HCT116 (cell line): Measurements from ENCODE around the gene SLC25A13. TPM values are rescaled to one million over a fixed set of nuclear protein-coding genes. Genes with fewer than 3 reads are reported as not detected.

Source experiments
- ATAC-seq: fragments of 200-7000 bp; cut with Tn5 transposase; 2 replicates; pipeline ENCODE4 v1.9.1; 2020; ENCODE audit warnings: mild to moderate bottlenecking, moderate library complexity
- BruUV-seq: library from RNA; stranded (reverse); fragments of 400-500 nt; replicated peaks from 2 replicates; lab custom pipeline; 2021; lab: Mats Ljungman, UMichigan
- CTCF ChIA-PET: fragments of 300-600 bp; sonication (Branson Sonifier 250); formaldehyde crosslinking; loops from one replicate; lab custom pipeline; 2021; ENCODE audit warnings: antibody characterized with exemption; lab: Charles Lee
- POLR2A ChIA-PET: fragments of 300-600, 350-600 bp; sonication (Branson Sonifier 250); formaldehyde crosslinking; loops from one replicate; lab custom pipeline; 2021; ENCODE audit warnings: antibody characterized with exemption; lab: Charles Lee
- RAD21 ChIA-PET, 2 experiments: fragments of 300-600 bp; sonication (Branson Sonifier 250); formaldehyde crosslinking; loops; one replicate each; lab custom pipeline; 2023; ENCODE audit warnings: low total read pairs in 2 of 2; ENCODE audit not compliant: uncharacterized antibody in 2 of 2, unreplicated experiment in 2 of 2, low non-redundant PET in 1 of 2; lab: Charles Lee
- DNase-seq: peaks from one replicate; pipeline ENCODE4 v3.0.0-alpha.2; 2010; ENCODE audit warnings: low read depth, low spot score
- H2AFZ ChIP-seq: fragments of 200-600 bp; shearing (Covaris generic), sonication (generic); 2 replicates; pipeline ENCODE4 v1.6.1; 2017; ENCODE audit warnings: low read depth, mixed run types, mixed read lengths, antibody characterized with exemption, low read length; ENCODE audit not compliant: poor library complexity, severe bottlenecking
- H3K27ac ChIP-seq: 2 replicates; pipeline ENCODE4 v1.5.1; 2012; ENCODE audit warnings: low read depth, low read length
- H3K27me3 ChIP-seq: fragments of 200-600 bp; sonication (generic); 2 replicates; pipeline ENCODE4 v1.6.1; 2016; ENCODE audit warnings: mixed run types, low read length, mixed read lengths; ENCODE audit not compliant: insufficient read depth
- H3K36me3 ChIP-seq, 2 experiments: fragments of 200-500 bp in 1 of 2; fragments of 200-600 bp in 1 of 2; sonication (Bioruptor generic) in 1 of 2; sonication (generic) in 1 of 2; 2 replicates each; pipeline versions ENCODE4 v1.5.1 to v1.6.1; 2014 to 2016; ENCODE audit warnings: low read length in 2 of 2, inconsistent platforms in 1 of 2, mixed read lengths in 1 of 2, mixed run types in 1 of 2; ENCODE audit not compliant: insufficient read depth in 2 of 2, control insufficient read depth in 1 of 2
- H3K4me1 ChIP-seq, 2 experiments: fragments of 200-600 bp in 1 of 2; sonication (generic) in 1 of 2; 2 replicates each; pipeline versions ENCODE4 v1.5.1 to v1.6.1; 2012 to 2017; ENCODE audit warnings: low read length in 2 of 2, inconsistent platforms in 1 of 2, mild to moderate bottlenecking in 1 of 2, mixed read lengths in 1 of 2, mixed run types in 1 of 2, moderate library complexity in 1 of 2; ENCODE audit not compliant: insufficient read depth in 2 of 2, control insufficient read depth in 1 of 2
- H3K4me2 ChIP-seq: fragments of 200-600 bp; sonication (generic); 2 replicates; pipeline ENCODE4 v1.6.1; 2017; ENCODE audit warnings: mixed run types, low read length, mixed read lengths
- H3K4me3 ChIP-seq, 2 experiments: fragments of 200-600 bp in 1 of 2; sonication (generic) in 1 of 2; replicated peaks in 1 of 2; 2 replicates each; pipeline ENCODE4 v1.5.1; 2011 to 2016; ENCODE audit warnings: low read length in 2 of 2, control low read depth in 1 of 2, low read depth in 1 of 2, mild to moderate bottlenecking in 1 of 2, mixed read lengths in 1 of 2, mixed run types in 1 of 2
- H3K79me2 ChIP-seq: fragments of 200-600 bp; sonication (generic); 2 replicates; pipeline ENCODE4 v1.6.1; 2017; ENCODE audit warnings: mild to moderate bottlenecking, mixed run types, low read length, moderate library complexity, mixed read lengths; ENCODE audit not compliant: insufficient read depth
- H3K9ac ChIP-seq: fragments of 200-600 bp; sonication (generic); 2 replicates; pipeline ENCODE4 v1.6.1; 2016; ENCODE audit warnings: low read length, mixed read lengths
- H3K9me2 ChIP-seq: fragments of 200-600 bp; sonication (generic), shearing (Covaris generic); 2 replicates; pipeline ENCODE4 v1.6.1; 2017; ENCODE audit warnings: mixed run types, mild to moderate bottlenecking, moderate library complexity; ENCODE audit not compliant: insufficient read depth
- H3K9me3 ChIP-seq, 2 experiments: fragments of 200-500 bp in 1 of 2; fragments of 200-600 bp in 1 of 2; sonication (Bioruptor generic) in 1 of 2; sonication (generic) in 1 of 2; 2 replicates each; pipeline ENCODE4 v1.6.1; 2014 to 2017; ENCODE audit warnings: low read length in 2 of 2, mixed read lengths in 2 of 2, inconsistent platforms in 1 of 2, low read depth in 1 of 2, mild to moderate bottlenecking in 1 of 2, mixed run types in 1 of 2, moderate library complexity in 1 of 2; ENCODE audit not compliant: control insufficient read depth in 1 of 2, insufficient read depth in 1 of 2
- H4K20me1 ChIP-seq: fragments of 200-600 bp; sonication (generic), shearing (Covaris generic); 2 replicates; pipeline ENCODE4 v1.6.1; 2017; ENCODE audit warnings: mixed run types, mild to moderate bottlenecking, moderate library complexity; ENCODE audit not compliant: insufficient read depth
- CTCF ChIP-seq, 3 experiments: fragments of 200-600 bp in 1 of 3; sonication (generic) in 1 of 3; IDR thresholded peaks in 2 of 3; conservative IDR thresholded peaks in 1 of 3; 2 replicates each; pipeline ENCODE4 v1.5.1; 2012 to 2017; ENCODE audit warnings: low read depth in 2 of 3, low read length in 2 of 3, antibody characterized with exemption in 1 of 3, borderline replicate concordance in 1 of 3, control low read depth in 1 of 3, mild to moderate bottlenecking in 1 of 3, mixed read lengths in 1 of 3, mixed run types in 1 of 3, moderate library complexity in 1 of 3; ENCODE audit not compliant: insufficient read depth in 1 of 3
- EZH2phosphoT487 ChIP-seq: fragments of 200-600 bp; IDR thresholded peaks from 2 replicates; pipeline ENCODE4 v1.6.1; 2018; ENCODE audit warnings: antibody characterized with exemption, borderline replicate concordance
- JUND ChIP-seq: IDR thresholded peaks from 2 replicates; pipeline ENCODE4 v1.6.1; 2012
- MAX ChIP-seq: IDR thresholded peaks from 2 replicates; pipeline ENCODE4 v1.6.1; 2012
- POLR2AphosphoS5 ChIP-seq: IDR thresholded peaks from 2 replicates; pipeline ENCODE4 v1.6.1; 2011; ENCODE audit warnings: mild to moderate bottlenecking, low read depth, low read length, moderate library complexity
- RAD21 ChIP-seq: IDR thresholded peaks from 2 replicates; pipeline ENCODE4 v1.6.1; 2012; ENCODE audit warnings: low read depth, mild to moderate bottlenecking
- REST ChIP-seq: IDR thresholded peaks from 2 replicates; pipeline ENCODE4 v1.6.1; 2012; ENCODE audit warnings: low read depth
- TCF7L2 ChIP-seq: IDR thresholded peaks from 2 replicates; pipeline ENCODE4 v1.7.0; 2011; ENCODE audit warnings: borderline replicate concordance, inconsistent platforms; ENCODE audit not compliant: insufficient read depth, insufficient read length; ENCODE audit errors: extremely low read depth
- intact Hi-C: fragments of 100-400 bp; cut with micrococcal nuclease; formaldehyde crosslinking; loops from 2 replicates; pipeline ENCODE4 v1.10.0; 2022
- total RNA-seq: library from RNA; stranded (reverse); gene quantifications from one replicate; pipeline ENCODE4 v1.2.1, GENCODE V29; 2021; ENCODE audit not compliant: unreplicated experiment

Gene SLC25A13
- total RNA-seq, 1 experiment from 2014 or later = 19.3 TPM

- peaks cover 0 to 2% of the 10 kb centered on the region in 2 experiments; a peak in 1 of 4 replicates for H3K36me3 ChIP-seq
- no peak overlapping the region for H3K9ac ChIP-seq
- TF ChIP-seq EZH2phosphoT487 (no peak), JUND (no peak), MAX (no peak), REST (no peak), POLR2AphosphoS5 (no peak), RAD21 (no peak), CTCF (IDR thresholded peaks at IDR 0.05 in 2 of 3, conservative IDR thresholded peaks at IDR 0.05 in 1 of 3; ENCODE audit: borderline replicate concordance in 1 of 3, insufficient read depth in 1 of 3, low read depth in 2 of 3, low read length in 2 of 3) (no peak), TCF7L2 (no peak)
- H4K20me1 ChIP-seq = no peaks in the 10 kb centered on the region
- BruUV-seq = no TSS peak
- H3K4me3 ChIP-seq = no peak overlapping the region
- H3K9me3 ChIP-seq = no peaks in the 10 kb centered on the region
- DNase-seq (no peak), ATAC-seq (no peak)
- no peak overlapping the region for H3K27ac ChIP-seq
- intact Hi-C loops = no loop called here
- H3K4me1 ChIP-seq = no peaks in the 10 kb centered on the region
- no peaks in the 10 kb centered on the region for H3K9me2 ChIP-seq
- RAD21 ChIA-PET = no interaction called here
- no peaks in the 10 kb centered on the region for H3K79me2 ChIP-seq
- POLR2A ChIA-PET = no interaction called here
- CTCF ChIA-PET = no interaction called here
- H3K4me2 ChIP-seq = no peak overlapping the region
- no peak overlapping the region for H2AFZ ChIP-seq
- H3K27me3 ChIP-seq = no peaks in the 10 kb centered on the region
Measured at GRCh38 chr7:96143495-96144259, 178.2 kb downstream of the SLC25A13 start.
